GM18868 (cell line): ENCODE results near the gene ADAMTS2.

Experiments used
- ATAC-seq: cut with Tn5 transposase; IDR thresholded peaks from one replicate; pipeline ENCODE4 v1.9.1; 2021; ENCODE audit warnings: mild to moderate bottlenecking, moderate library complexity; ENCODE audit not compliant: unreplicated experiment

The ADAMTS2 gene

GRCh38 chr5:179269781-179270543, 75.3 kb downstream of the ADAMTS2 start:
- no peak for ATAC-seq

GRCh38 chr5:179268966-179269693, 76.1 kb downstream of the ADAMTS2 start:
- no peak for ATAC-seq

GRCh38 chr5:179268399-179268952, 76.8 kb downstream of the ADAMTS2 start:
- ATAC-seq, result no peak

GRCh38 chr5:179267671-179268083, 77.6 kb downstream of the ADAMTS2 start:
- ATAC-seq, result no peak

- ATAC-seq, result no peak
These were observed 78.1 kb downstream of the ADAMTS2 start for GRCh38 chr5:179267071-179267670.

- no peak for ATAC-seq
These were observed 78.8 kb downstream of the ADAMTS2 start for GRCh38 chr5:179266291-179267070.

- no peak for ATAC-seq
These were observed 79.6 kb downstream of the ADAMTS2 start for GRCh38 chr5:179265514-179266290.

GRCh38 chr5:179264783-179265513, 80.3 kb downstream of the ADAMTS2 start:
- no peak for ATAC-seq

GRCh38 chr5:179264053-179264782, 81.0 kb downstream of the ADAMTS2 start:
- no peak for ATAC-seq

- no peak for ATAC-seq
These were observed 81.7 kb downstream of the ADAMTS2 start for GRCh38 chr5:179263391-179264052.

GRCh38 chr5:179262126-179262920, 82.9 kb downstream of the ADAMTS2 start:
- no peak for ATAC-seq

GRCh38 chr5:179261301-179262125, 83.7 kb downstream of the ADAMTS2 start:
- no peak for ATAC-seq

GRCh38 chr5:179260324-179261070, 84.8 kb downstream of the ADAMTS2 start:
- no peak for ATAC-seq

- ATAC-seq, result no peak
These were observed 85.4 kb downstream of the ADAMTS2 start for GRCh38 chr5:179259731-179260323.
